ENCODE data around the gene PATJ. TPM values are rescaled to one million over a fixed set of nuclear protein-coding genes. Genes with fewer than 3 reads are reported as not detected.

PATJ gene
- total RNA-seq, 2 donors from 2014 or later: 47.8 to 64.5 TPM

GRCh38 chr1:62103846-62104245 lies 361.6 kb downstream of the PATJ start:
- H3K4me3 ChIP-seq: no peak overlapping the region
- H3K36me3 ChIP-seq: no peaks in the 10 kb centered on the region
- ATAC-seq (ENCODE audit: insufficient number of reproducible peaks, low FRiP score, low read depth) (no peak), DNase-seq (ENCODE audit: low spot score) (no peak)
- TF ChIP-seq, protein P1, sequence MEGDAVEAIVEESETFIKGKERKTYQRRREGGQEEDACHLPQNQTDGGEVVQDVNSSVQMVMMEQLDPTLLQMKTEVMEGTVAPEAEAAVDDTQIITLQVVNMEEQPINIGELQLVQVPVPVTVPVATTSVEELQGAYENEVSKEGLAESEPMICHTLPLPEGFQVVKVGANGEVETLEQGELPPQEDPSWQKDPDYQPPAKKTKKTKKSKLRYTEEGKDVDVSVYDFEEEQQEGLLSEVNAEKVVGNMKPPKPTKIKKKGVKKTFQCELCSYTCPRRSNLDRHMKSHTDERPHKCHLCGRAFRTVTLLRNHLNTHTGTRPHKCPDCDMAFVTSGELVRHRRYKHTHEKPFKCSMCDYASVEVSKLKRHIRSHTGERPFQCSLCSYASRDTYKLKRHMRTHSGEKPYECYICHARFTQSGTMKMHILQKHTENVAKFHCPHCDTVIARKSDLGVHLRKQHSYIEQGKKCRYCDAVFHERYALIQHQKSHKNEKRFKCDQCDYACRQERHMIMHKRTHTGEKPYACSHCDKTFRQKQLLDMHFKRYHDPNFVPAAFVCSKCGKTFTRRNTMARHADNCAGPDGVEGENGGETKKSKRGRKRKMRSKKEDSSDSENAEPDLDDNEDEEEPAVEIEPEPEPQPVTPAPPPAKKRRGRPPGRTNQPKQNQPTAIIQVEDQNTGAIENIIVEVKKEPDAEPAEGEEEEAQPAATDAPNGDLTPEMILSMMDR (IDR thresholded peaks at IDR 0.05): no peak
- no peaks in the 10 kb centered on the region for H3K9me3 ChIP-seq
- no peaks in the 10 kb centered on the region for H3K4me1 ChIP-seq (ENCODE audit: control insufficient read depth in 1 of 2, low read depth in 2 of 2)
- H3K27ac ChIP-seq: no peak overlapping the region
- no peaks in the 10 kb centered on the region for H3K27me3 ChIP-seq (replicated peaks; ENCODE audit: insufficient read depth)

DNA sequence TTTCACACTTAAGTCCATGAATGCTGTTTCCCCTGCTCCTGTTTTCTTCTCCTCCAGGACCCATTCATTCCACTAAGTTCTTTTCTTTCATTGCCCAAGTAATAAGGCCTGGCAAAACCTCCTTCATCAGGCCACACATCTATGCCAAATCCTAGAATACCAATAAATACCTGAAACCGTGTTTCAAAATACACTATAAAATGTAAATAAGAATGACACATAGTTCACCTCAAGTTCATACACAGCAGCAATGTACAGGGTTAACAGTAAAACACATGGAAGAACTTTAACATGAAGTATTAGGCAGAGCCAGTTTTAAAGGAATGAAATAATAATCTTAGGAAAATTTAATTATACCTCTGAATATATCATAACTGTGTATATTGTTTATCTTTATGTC lies 365.6 kb downstream of the PATJ start:
- H3K9me3 ChIP-seq: no peaks in the 10 kb centered on the region
- H3K4me1 ChIP-seq (ENCODE audit: control insufficient read depth in 1 of 2, low read depth in 2 of 2): no peaks in the 10 kb centered on the region
- H3K27ac ChIP-seq: no peak overlapping the region
- H3K36me3 ChIP-seq: no peaks in the 10 kb centered on the region
- H3K27me3 ChIP-seq (replicated peaks; ENCODE audit: insufficient read depth): no peaks in the 10 kb centered on the region
- DNase-seq (ENCODE audit: low spot score) (no peak), ATAC-seq (ENCODE audit: insufficient number of reproducible peaks, low FRiP score, low read depth) (no peak)
- H3K4me3 ChIP-seq: no peak overlapping the region
- TF ChIP-seq, protein P1 (IDR thresholded peaks at IDR 0.05): no peak

- no peaks in the 10 kb centered on the region for H3K9me3 ChIP-seq
- ATAC-seq (ENCODE audit: insufficient number of reproducible peaks, low FRiP score, low read depth): no peak
- H3K27ac ChIP-seq: no peak overlapping the region
- H3K4me3 ChIP-seq: no peak overlapping the region
- H3K4me1 ChIP-seq (ENCODE audit: control insufficient read depth in 1 of 2, low read depth in 2 of 2): no peaks in the 10 kb centered on the region
- H3K27me3 ChIP-seq (replicated peaks; ENCODE audit: insufficient read depth): no peaks in the 10 kb centered on the region
- TF ChIP-seq, protein P1 (IDR thresholded peaks at IDR 0.05): no peak
- DNase-seq (ENCODE audit: low spot score): no peak
- peaks cover 6% of the 10 kb centered on the region for H3K36me3 ChIP-seq
These were observed 366.8 kb downstream of the PATJ start for GRCh38 chr1:62109124-62109523.

DNA sequence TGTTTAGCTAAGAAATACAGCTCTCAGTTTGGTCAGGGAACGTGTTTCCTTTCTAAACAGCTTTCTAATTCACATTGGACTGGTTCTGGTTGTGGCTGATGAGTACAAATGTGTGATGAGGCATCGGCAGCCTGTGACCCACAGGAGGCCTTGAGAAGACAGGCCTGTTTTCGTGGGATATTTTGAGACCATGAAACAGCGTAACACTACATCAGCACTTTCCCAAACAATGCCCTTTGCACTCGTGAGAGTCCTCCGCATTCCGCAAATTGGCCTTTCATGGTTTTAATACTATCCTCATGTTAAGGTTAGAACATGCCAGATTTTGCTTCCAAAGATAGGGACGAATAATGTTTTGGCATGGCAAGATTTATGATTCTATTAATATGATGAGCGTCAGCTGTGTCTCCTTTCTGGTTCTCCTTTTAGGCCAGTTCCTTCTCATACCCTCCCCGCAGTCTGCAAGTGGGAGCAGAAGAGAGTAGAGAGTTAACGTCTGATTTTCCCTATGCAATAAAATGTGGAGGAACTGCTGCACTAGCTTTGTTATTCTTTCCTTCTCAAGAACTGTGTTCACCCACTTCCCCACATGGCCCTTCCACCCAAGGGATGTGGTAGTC lies 368.0 kb downstream of the PATJ start:
- no peak overlapping the region for H3K4me3 ChIP-seq
- no peak for DNase-seq (ENCODE audit: low spot score)
- TF ChIP-seq, protein P1 (IDR thresholded peaks at IDR 0.05): no peak
- no peak for ATAC-seq (ENCODE audit: insufficient number of reproducible peaks, low FRiP score, low read depth)
- no peaks in the 10 kb centered on the region for H3K4me1 ChIP-seq (ENCODE audit: control insufficient read depth in 1 of 2, low read depth in 2 of 2)
- no peak overlapping the region for H3K27ac ChIP-seq
- no peaks in the 10 kb centered on the region for H3K9me3 ChIP-seq
- H3K36me3 ChIP-seq: peaks cover 6% of the 10 kb centered on the region
- H3K27me3 ChIP-seq (replicated peaks; ENCODE audit: insufficient read depth): no peaks in the 10 kb centered on the region

GRCh38 chr1:62111084-62111483 lies 368.8 kb downstream of the PATJ start:
- Histone ChIP-seq H3K36me3 (peaks cover 6% of the 10 kb centered on the region), H3K4me3 (no peak overlapping the region), H3K4me1 (ENCODE audit: control insufficient read depth in 1 of 2, low read depth in 2 of 2) (no peaks in the 10 kb centered on the region), H3K27ac (no peak overlapping the region), H3K27me3 (replicated peaks; ENCODE audit: insufficient read depth) (no peaks in the 10 kb centered on the region), H3K9me3 (no peaks in the 10 kb centered on the region)
- ATAC-seq (ENCODE audit: insufficient number of reproducible peaks, low FRiP score, low read depth) (no peak), DNase-seq (ENCODE audit: low spot score) (no peak)
- TF ChIP-seq, protein P1 (IDR thresholded peaks at IDR 0.05): no peak

All from thoracic aorta (tissue), 2 donors.